Measurements from ENCODE around the gene STARD10.

The STARD10 gene

DNA sequence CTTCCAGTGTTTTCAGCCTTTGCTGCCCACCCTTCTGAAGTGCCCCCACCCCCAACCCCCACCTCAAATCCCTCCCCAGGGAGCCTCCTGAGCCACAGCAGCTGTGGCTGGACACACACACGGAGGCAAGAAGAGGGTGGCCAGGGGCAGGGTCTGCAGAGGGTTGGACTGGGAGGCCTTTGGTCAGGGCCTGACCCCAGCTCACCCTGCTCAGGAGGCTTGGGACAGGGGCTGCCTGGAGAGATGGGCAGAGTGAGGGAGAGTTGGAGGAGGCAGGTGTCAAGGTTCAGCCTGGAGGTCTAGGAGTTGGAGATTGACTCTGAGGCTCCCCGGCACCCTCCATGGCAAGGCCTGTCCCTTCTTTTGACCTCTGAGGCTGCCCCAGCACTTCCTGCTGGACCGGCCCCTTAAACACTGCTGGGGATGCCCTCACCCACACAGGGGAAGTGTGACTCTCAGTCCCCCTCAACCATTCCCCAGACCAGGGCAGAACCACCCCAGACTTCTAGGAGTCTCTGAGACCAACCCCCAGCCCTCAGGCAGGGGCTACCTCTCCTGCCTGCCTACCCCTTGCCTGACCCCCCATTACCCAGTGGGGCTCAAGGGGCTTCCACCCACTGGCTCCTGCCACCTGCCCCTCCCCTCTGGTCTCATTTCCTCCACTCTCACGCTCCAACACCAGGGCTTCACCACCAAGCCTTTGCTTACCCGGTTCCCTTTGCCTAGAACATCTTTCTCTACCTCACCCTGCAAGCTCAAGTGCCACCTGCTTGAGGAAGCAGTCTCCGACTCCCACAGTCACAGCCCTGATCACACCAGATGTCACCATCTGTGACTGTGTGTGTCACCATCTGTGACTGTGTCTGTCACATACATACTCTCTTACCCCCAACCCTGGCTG lies 50.3 kb downstream of the STARD10 start:
- peak in 1 of 5 donors; percentile 3 for DNase-seq

DNA sequence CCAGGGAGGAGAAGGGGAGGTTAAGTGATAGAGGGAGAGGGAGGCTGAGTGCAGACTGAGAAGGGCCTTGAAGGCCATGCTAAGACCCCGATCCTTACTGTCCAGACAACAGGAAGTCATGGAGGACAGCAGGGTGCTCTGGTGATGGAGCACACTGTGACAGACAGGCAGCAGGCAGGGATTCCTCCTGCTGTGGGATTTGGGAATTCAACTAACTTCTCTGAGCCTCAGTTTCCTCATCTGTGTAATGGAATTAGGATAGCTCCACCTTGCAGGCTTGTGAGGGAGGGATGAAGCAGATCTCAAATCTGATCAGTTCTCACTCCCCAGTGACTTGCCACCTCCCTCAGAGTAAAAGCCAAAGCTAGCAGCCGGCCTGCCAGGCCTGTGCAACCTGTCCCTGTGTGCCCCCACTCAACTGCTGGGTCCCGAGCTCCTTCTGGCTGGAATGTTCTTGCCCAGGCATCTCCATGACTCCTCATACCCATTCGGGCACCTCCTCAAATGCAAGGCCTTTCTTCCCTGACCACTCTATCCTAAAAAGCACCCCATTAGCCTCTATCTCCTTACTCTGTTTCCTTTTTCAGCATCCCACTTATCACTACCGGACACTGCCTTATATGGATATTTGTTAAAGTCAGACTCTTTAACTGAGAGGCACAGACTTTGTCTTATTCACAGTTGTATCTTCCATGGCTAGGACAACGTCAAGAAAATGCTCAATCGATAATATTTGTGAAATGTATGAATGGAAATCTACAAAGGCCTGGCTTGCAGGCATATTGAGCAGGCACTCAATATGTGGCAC lies 51.1 kb downstream of the STARD10 start:
- DNase-seq, result peak in 1 of 5 donors; percentile 5

DNA sequence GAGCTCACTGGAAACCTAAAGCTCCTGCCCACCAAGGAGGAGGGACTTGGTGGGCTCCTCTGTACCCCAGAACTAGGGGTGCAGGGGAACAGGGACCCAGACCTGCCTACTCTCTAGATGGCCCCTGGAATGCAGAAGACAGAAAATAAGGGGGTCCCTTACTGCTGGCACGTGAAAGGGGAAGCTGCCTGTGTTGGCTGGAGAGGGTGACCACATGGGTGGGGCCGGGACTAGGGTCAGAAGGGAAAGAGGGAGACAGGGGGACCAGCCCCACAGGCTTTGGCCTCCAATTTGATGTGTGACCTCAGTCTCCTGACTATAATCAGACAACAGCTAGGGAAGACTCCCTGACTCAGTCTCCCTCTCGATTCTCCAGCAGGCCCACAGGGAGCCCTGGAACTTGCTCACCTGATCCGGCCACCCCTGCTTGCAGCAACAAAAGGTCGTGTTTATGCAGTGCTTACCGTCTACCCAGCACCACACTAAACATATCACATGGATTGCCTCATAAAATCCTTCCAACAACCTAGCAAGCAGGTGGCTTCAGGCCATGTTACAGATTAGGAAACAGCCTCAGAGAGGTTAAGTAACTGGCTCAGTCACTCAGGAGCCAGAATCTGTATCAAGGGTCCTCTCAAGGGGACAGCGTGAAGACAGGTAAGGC lies 51.9 kb downstream of the STARD10 start:
- no peak for DNase-seq

DNA sequence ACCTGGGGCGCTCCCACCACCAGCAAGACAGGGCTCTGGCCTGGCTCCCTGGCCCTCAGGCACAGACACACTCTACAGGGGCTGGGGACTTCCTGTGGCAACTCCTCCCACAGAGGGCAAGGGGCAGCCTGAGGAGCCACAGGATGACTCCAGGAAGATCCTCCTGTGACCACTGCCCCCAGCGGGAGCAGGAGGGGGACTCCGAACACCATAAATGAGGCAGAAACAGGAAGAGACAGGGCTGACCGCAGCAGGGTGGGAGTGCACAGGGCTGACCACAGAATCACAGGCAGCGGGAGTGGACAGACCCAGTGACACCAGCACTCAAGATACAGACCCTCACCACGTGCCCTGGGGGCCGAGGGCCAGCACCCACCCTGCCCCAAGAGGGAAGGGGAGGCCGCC lies 52.4 kb downstream of the STARD10 start:
- DNase-seq, result no peak

DNA sequence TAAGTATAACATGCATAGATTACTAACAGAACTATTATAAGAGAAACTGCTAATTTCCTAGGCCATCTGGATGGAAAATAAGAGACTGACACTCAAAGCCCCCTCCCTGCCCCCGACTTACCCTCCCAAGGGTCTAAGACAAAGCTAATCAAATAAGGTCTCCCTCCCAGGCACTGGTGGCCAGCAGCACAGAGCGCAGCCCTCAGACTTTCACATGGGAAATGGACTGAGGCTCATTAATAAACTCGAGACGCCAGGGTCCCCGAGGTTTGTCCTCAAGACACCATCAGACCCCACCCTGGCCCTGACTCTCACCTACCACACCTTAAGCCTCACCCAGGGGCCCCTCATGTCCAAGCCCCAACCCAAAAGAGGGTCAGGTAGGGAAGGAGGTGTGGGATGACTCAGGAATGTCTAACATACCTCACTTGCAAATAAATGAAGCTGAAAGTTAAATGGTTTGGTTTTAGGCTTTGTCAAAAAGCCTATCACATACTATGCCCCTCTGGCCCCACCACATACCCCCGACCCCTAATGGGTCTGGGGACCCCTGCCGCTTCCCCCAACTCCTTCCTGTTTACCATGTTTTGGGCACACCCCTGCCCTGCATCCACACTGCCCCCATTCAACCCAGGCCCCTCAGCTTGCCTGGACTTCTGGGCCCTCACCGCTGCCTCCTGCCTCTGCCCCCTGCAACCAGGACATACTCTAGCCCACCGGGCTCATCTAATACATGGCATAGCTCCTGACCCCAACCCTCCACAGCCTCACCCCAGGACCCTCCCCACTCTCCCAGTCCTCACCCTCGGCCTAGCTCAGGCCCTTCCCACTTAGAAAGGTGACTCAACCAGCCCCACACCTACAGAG lies 53.1 kb downstream of the STARD10 start:
- DNase-seq, result peak in 1 of 5 donors; percentile 7

DNA sequence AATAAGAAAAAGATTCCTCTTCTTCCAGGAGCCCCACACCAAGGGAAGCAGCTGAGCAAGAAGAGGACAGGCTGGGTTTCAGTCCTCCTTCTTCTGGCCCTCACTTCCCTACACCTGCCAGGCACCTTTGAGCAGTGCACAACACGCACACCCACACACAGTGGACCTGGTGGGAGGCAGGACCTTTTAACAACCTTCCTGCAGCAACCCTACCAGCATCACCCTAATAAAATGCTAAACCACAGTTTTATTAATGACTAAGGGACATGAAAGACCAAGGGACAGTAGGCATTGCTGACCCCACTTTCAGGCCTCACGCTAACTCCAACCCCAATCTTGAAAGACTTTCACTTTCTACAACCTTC lies 53.8 kb downstream of the STARD10 start:
- no peak for DNase-seq

DNA sequence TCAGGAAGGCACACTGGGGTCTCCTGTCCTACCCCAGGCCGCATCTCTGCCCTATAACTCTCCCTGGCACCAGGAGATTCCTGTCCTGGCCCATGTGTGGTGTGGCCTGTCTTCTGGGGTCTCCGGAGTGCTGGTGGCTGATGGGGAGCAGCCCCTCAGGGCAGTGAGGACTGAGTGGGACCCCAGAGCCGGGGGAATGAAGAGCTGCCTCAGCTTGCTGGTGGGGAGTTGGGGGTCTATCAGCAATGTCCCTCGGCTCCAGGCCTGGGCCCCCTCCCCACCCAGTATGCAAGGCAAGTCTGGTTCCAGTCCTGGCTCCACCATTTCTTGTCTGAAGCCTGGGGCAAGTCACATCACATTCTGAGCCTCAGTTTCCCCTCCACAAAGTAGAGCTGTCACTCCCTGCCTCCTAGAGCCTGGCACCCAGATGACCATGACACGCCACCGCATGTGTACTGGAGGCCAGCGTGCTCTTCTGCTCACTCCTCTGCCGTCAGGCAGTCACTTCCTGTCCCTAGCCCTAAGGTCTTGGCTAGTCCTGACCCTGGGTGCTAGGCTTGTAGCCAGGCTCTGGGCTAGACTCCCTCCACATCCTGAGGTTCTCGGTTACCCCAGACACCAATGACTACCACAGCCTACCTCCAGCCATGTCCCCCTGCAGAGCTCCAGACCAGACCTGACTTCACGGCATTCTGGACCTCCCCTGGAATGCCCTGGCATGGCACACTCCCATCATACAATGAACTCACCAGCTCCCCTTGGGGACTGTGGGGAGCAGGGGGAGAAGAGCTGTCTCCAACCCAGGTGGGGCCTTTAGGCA lies 54.4 kb downstream of the STARD10 start:
- peak in 1 of 5 donors; percentile 5 for DNase-seq

DNA sequence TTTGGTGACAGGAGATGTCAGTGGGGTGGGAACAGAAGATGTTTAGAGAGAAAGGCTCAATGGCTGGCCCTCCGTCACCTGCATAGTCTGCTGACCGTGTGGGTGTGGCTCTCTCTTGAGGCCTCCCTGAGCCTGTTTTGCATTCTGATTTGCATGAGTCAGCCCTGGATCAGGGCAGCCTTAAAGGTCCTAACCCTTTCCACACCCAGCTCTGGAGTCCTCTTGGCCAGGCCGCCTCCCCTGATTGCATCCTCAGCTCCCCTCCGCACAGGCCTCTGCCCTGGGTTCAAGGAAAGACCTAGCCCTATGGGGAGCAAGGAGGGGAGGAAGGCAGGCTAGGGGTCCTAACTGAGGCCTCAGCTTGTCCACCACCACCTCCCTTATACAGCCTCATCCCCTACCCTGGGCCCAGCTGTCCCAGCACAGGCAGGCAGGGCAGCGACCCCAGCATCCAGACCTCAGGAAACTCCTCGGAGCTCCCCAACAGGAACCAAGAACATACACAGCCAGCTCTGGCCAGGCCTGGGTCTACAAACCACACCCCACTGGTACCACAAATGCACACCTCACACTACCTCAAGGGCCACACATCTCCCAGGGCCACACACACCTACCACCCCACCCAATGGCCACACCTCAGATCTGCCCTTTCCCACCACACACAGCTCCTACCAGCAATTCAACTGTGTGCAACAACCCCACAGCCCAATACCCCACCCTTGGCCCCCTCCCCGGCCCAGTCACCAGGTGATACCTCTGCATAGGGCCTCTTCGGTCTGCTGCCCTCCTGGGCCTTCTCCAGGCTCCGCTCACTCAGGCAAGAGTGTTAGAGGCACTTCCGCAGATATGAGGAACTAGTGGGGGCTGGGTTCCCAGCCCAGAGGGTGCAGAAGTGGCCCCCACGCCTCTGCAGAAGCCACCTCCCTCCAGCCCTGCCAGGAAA lies 55.4 kb downstream of the STARD10 start:
- DNase-seq, result peak in 1 of 5 donors; percentile 5

DNA sequence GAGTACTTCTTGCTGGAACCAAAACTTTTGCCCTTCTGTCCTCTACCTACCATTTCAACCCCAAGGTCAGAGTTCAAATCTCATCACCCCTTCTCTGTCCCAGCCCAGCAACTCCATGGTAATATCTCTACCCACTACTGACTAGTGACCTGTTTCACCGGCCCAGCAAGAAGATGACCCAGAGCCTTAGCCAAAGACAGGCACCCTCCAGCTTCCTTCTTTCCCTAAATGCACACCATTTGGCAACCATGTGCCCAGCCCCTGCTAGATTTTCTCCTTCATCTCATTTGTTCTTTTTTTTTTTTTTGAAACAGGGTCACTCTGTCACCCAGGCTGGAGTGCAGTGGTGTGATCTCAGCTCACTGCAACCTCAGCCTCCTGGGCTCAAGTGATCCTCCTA lies 56.5 kb downstream of the STARD10 start:
- no peak for DNase-seq

DNA sequence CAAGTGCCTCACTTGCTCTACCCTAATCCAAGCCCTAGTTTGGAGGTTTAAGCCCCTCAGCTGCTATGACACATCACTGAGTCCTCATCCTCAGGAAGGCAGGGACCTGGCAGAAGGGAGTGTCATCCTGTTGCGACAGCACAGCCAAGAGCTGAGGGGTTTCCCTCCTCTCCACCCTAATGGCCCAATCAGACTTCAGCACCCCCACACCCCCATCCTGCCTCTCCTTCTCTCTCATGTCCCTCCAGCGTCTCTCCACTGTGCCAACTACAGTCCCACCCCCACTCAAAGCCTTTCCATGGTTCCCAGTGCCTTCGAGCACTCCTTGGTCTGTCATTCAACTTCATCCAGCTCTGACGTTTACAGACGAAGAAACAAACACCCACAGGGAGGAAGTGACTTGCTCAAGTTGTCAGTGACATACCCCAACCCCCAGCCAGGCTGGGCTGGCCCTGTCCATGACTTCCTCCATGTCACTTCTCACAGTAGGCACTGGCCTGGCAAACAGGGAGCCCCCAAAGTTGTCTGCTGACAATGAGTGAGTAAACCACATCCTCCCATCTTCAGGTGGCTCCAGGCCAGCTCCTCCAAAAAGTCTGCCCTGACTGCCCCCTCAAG lies 57.3 kb downstream of the STARD10 start:
- DNase-seq, result peak in 4 of 5 donors; percentile 28 to 87 (median 42)

DNA sequence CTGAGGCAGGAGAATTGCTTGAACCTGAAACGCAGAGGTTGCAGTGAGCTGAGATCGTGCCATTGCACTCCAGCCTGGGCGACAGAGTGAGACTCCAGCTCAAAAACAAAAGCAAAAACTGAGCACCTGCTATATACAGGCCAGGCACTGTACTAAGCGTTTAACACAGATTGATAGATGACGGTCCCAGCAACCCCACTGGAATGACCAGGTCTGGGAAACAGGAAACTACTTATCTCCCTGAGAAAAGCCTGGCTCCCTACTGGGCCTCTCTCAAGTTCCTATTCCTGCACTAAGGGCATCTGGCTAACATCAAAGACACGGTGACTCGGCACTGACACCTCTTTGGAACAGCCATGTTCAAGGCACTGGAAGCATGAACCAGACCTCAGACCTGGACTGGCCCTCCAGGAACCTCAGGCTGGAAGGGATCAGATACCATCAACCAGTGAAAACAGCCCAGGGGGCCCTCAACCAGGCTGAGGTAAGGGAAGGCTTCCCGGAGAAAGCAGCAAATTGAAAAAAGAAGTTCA lies 58.3 kb downstream of the STARD10 start:
- DNase-seq, result no peak

DNA sequence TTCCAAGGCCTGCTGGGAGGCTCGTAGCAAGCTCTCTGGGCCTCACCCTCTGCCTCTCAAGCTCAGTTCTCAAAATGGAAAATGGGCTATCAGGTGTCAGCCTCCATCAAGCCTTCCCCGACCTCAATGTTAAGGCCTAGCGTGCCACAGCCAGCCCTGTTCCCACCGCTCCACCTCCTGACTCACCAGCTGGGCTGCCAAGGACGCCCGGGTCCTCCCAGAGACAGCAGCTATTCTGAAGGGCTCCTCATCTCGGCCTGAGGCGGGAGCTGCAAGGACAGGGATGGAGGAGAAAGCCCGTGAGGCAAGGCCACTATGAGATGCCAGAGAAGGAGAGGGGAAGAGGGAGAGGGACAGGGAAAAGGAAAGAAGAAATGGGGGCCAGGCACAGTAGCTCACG lies 61.5 kb downstream of the STARD10 start:
- DNase-seq, result no peak

DNA sequence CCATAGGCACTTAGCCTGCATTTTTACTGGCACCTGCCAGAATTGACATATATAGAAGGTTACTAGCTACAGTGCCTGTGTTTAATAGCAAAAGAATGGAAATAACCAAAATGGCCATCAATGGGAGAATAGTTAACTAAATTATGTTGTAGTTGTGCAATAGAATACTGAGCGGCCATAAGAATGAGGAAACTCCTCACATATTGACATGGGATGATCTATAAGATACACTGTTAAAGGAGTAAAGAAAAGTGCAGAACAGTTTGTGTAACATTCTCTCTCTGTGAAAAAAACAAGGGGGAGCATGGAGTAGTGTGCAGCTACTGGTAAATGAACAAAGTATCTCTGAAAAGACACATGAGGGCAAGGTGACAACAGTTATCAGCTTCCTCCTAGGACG lies 63.1 kb downstream of the STARD10 start:
- DNase-seq, result no peak

DNA sequence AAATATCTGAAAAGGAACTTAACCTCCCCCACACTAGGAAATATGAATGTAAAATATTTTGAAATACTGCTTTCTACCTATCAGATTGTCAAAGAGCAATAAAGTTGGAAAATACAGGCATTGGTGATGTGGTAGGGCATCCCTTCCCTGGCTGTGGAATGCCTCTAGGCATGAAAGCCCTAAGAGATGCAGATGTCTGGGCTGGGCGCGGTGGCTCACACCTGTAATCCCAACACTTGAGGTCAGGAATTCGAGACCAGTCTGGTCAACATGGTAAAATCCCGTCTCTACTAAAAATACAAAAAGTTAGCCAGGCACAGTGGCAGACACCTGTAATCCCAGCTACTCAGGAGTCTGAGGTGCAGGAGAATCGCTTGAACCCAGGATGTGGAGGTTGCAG lies 63.6 kb downstream of the STARD10 start:
- no peak for DNase-seq

DNA sequence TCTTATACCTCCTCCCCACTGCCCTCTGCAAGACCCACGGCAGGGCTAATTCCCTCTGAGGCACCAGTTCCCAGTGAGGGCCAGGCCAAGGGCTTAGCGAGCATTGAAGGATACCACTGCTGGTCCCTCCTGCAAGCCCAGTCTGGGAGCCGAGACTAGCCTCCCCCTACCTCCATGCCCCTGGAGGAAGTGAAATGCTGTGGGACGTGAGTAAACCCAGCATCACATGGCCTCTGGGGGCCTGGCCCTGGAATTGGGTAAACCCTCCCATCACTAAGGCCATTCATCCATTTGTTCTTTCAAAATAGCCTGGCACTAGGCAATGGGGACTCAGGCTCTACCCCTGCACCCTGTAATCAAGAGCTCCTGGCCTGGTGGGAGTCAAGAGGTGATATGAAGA lies 66.3 kb downstream of the STARD10 start:
- no peak for DNase-seq

DNA sequence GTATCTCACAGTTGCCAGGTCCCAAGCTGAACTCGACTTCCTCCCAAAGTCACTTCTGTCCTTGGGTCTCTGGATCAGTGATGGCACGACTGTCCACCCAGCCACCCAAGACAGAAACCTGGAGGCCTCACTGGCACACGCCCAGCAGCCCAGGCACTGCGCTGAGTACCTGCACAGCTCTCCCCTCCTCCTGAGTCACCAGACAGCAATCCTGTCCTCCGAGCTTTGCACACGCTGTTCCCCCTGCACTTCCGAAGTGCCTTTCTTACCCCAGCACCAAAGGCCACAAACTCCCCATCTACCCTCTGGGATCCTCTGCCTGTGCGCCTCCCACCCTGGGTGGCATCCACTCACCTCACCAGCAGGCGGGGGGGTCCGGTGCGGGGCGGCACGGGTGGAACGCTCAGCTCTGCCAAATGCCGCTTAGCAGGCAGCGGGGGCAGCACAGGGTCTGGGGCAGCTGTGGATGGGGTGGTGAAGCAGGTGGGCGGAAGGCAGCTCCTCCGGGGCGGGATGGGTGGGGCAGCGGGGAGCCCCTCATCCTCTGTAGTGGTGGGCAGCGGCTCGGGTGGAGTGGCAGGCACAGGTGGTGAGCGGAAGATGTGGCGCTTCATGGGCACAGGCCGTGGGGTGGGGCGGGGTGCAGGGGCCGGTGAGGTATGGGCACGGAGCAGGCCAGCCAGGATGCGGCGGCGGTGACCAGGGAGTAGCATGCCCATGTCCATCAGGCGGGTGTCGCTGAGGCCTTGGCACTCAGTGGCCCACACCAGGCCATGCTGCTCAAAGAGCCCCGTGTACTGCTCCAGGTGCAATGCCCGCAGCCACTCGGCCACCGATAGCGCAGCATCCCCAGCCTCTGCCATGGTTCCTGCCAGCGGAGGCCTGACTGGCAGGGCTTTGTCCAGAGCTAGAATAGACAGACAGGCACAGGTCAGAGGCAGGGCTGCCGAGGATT lies 67.3 kb downstream of the STARD10 start:
- no peak for DNase-seq

DNA sequence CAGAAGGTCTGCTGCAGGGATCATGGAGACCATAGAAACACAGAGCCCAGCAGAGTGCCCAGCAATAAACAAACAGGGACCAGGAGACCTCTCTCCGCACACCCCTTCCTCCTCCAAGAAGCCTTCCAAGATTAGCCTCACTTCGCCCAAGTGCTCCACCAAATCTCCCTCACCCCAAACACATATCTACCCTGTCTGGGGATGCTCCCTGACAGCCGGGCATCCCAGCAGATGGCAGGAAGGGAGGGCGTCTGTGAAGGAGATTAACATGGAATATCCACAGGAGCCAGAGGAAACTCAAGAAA lies 68.2 kb downstream of the STARD10 start:
- DNase-seq, result no peak

Data from T-helper 1 cell (primary cell).